HCT116 (cell line): ENCODE results near the gene KANK3. TPM values are rescaled to one million over a fixed set of nuclear protein-coding genes. Genes with fewer than 3 reads are reported as not detected.
A peak's percentile ranks its signal among the peaks of the same experiment; 100 is the strongest.

Experiments
- ATF3 ChIP-seq: IDR thresholded peaks from 2 replicates; pipeline ENCODE4 v1.6.1; 2012
- CTCF ChIP-seq, 3 experiments: fragments of 200-600 bp in 1 of 3; sonication (generic) in 1 of 3; IDR thresholded peaks in 2 of 3; conservative IDR thresholded peaks in 1 of 3; 2 replicates each; pipeline ENCODE4 v1.5.1; 2012 to 2017; ENCODE audit warnings: low read depth in 2 of 3, low read length in 2 of 3, antibody characterized with exemption in 1 of 3, borderline replicate concordance in 1 of 3, control low read depth in 1 of 3, mild to moderate bottlenecking in 1 of 3, mixed read lengths in 1 of 3, mixed run types in 1 of 3, moderate library complexity in 1 of 3; ENCODE audit not compliant: insufficient read depth in 1 of 3
- ELF1 ChIP-seq: IDR thresholded peaks from 2 replicates; pipeline ENCODE4 v1.6.1; 2012; ENCODE audit warnings: low read depth, borderline replicate concordance
- EZH2 ChIP-seq: fragments of 200-600 bp; sonication (generic); IDR thresholded peaks from 2 replicates; pipeline ENCODE4 v1.6.1; 2017; ENCODE audit warnings: antibody characterized with exemption, mixed run types
- MAX ChIP-seq: IDR thresholded peaks from 2 replicates; pipeline ENCODE4 v1.6.1; 2012
- POLR2A ChIP-seq: IDR thresholded peaks from 2 replicates; pipeline ENCODE4 v1.7.0; 2011; ENCODE audit warnings: borderline replicate concordance; ENCODE audit not compliant: insufficient read depth, insufficient read length; ENCODE audit errors: extremely low read depth
- SIN3A ChIP-seq: IDR thresholded peaks from 2 replicates; pipeline ENCODE4 v1.6.1; 2012; ENCODE audit warnings: low read depth
- SP1 ChIP-seq: IDR thresholded peaks from 2 replicates; pipeline ENCODE4 v1.6.1; 2012; ENCODE audit warnings: low read depth
- total RNA-seq: library from RNA; stranded (reverse); gene quantifications from one replicate; pipeline ENCODE4 v1.2.1, GENCODE V29; 2021; ENCODE audit not compliant: unreplicated experiment
- TF ChIP-seq, protein P1 (sequence below): IDR thresholded peaks from 2 replicates; pipeline ENCODE4 v1.6.1; 2012; ENCODE audit warnings: low read depth

Gene KANK3
- total RNA-seq, 1 experiment from 2014 or later = 21.7 TPM

DNA sequence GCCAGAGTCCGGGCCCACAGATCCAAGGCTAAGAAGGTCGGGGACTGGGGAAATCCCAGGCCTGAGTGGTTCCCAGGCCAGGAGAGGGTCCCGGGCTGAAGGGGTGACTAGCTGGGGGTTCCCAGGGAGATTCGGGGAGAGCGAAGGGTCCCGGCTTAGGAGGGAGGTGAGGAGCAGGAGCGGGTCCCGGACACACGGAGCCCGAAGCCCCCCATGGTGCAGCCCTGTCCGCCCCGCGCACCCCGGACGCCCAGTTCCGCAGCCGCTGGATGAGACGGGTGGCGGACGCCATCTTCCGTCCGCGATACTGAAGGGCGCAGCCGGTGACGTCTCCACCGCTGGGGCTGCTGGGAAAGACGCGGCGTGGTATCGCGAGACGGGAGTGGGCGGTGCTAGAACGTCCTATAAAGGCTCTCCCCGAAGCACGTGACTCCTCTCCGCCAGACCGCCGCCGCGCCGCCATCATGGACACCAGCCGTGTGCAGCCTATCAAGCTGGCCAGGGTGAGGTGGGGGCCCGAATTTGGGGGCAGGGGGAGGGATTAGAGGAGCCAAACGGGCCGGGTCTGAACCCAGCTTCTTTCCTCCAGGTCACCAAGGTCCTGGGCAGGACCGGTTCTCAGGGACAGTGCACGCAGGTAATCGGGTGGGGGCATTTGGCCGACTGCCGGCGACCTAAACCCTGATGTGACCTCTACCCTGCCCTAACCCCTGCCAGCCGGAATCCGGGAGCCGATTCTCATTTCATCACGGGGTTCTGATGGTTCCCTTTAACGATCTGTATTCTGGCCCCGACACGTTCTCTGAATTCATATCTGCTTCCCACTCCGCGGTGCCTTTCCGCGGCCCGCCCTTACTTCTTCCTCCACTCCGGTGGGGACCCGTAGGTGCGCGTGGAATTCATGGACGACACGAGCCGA lies 21.7 kb downstream of the KANK3 start, which contains the start of the genes NDUFA7 and RPS28 (continued):
- TF ChIP-seq SP1 (peak; percentile 88), MAX (peak; percentile 94), SIN3A (peak; percentile 71), POLR2A (peak; percentile 73), ELF1 (no peak; the same call in 1 of the 2 replicates), EZH2 (no peak), CTCF (IDR thresholded peaks at IDR 0.05 in 2 of 3, conservative IDR thresholded peaks at IDR 0.05 in 1 of 3; ENCODE audit: borderline replicate concordance in 1 of 3, insufficient read depth in 1 of 3, low read depth in 2 of 3, low read length in 2 of 3) (no peak), ATF3 (no peak)
- TF ChIP-seq, protein P1, sequence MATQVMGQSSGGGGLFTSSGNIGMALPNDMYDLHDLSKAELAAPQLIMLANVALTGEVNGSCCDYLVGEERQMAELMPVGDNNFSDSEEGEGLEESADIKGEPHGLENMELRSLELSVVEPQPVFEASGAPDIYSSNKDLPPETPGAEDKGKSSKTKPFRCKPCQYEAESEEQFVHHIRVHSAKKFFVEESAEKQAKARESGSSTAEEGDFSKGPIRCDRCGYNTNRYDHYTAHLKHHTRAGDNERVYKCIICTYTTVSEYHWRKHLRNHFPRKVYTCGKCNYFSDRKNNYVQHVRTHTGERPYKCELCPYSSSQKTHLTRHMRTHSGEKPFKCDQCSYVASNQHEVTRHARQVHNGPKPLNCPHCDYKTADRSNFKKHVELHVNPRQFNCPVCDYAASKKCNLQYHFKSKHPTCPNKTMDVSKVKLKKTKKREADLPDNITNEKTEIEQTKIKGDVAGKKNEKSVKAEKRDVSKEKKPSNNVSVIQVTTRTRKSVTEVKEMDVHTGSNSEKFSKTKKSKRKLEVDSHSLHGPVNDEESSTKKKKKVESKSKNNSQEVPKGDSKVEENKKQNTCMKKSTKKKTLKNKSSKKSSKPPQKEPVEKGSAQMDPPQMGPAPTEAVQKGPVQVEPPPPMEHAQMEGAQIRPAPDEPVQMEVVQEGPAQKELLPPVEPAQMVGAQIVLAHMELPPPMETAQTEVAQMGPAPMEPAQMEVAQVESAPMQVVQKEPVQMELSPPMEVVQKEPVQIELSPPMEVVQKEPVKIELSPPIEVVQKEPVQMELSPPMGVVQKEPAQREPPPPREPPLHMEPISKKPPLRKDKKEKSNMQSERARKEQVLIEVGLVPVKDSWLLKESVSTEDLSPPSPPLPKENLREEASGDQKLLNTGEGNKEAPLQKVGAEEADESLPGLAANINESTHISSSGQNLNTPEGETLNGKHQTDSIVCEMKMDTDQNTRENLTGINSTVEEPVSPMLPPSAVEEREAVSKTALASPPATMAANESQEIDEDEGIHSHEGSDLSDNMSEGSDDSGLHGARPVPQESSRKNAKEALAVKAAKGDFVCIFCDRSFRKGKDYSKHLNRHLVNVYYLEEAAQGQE = no peak
